K562 (cell line): Measurements from ENCODE around the gene COX7A1. TPM values are rescaled to one million over a fixed set of nuclear protein-coding genes. Genes with fewer than 3 reads are reported as not detected.

Experiments
- ATF7 ChIP-seq: fragments of 450-650 bp; IDR thresholded peaks from 2 replicates; pipeline ENCODE4 v1.7.1; 2014; ENCODE audit warnings: mild to moderate bottlenecking, moderate library complexity
- BRCA1 ChIP-seq, 2 experiments: fragments of 450-650 bp in 1 of 2; sonication (generic) in 1 of 2; formaldehyde crosslinking in 1 of 2; IDR thresholded peaks; 2 replicates each; pipeline versions ENCODE4 v1.5.0 to v1.6.1; 2017 to 2020; ENCODE audit warnings: mild to moderate bottlenecking in 1 of 2, missing genetic modification reagents in 1 of 2
- DACH1 ChIP-seq: fragments of 450-650 bp; IDR thresholded peaks from 2 replicates; pipeline ENCODE4 v1.6.1; 2018; ENCODE audit not compliant: partially characterized antibody
- FOXJ2 ChIP-seq: fragments of 200-800 bp; sonication (Bioruptor generic); IDR thresholded peaks from 2 replicates; pipeline ENCODE4 v1.6.1; 2016; ENCODE audit warnings: missing genetic modification characterization, missing compliant biosample characterization
- HDAC1 ChIP-seq, 2 experiments: fragments of 450-650 bp; IDR thresholded peaks; 2 replicates each; pipeline ENCODE4 v1.6.1; 2016 to 2017; ENCODE audit warnings: inconsistent platforms in 1 of 2, mild to moderate bottlenecking in 1 of 2, moderate library complexity in 1 of 2
- KLF16 ChIP-seq: IDR thresholded peaks from 2 replicates; pipeline ENCODE4 v1.6.1; 2016; ENCODE audit warnings: antibody characterized with exemption
- MBD2 ChIP-seq: sonication (generic); IDR thresholded peaks from 2 replicates; pipeline ENCODE4 v1.6.1; 2016; ENCODE audit warnings: low read depth, borderline replicate concordance
- NCOR1 ChIP-seq: fragments of 450-650 bp; IDR thresholded peaks from 2 replicates; pipeline ENCODE4 v1.6.1; 2016; ENCODE audit warnings: mild to moderate bottlenecking, moderate library complexity
- POLR2B ChIP-seq: fragments of 450-650 bp; IDR thresholded peaks from 2 replicates; pipeline ENCODE4 v1.6.1; 2018; ENCODE audit warnings: low read depth; ENCODE audit not compliant: partially characterized antibody
- PRMT5 ChIP-seq: sonication (generic); formaldehyde crosslinking; IDR thresholded peaks from 2 replicates; pipeline ENCODE4 v1.5.0; 2020; ENCODE audit warnings: missing genetic modification reagents
- RBM25 ChIP-seq: fragments of 200-400 bp; formaldehyde crosslinking; IDR thresholded peaks from 2 replicates; pipeline ENCODE4 v1.6.1; 2018; ENCODE audit warnings: low read length, low read depth, moderate library complexity; ENCODE audit not compliant: severe bottlenecking
- SREBF1 ChIP-seq: fragments of 150-350 bp; IDR thresholded peaks from 2 replicates; pipeline ENCODE4 v1.6.1; 2014; ENCODE audit warnings: antibody characterized with exemption, low read depth, low read length, borderline replicate concordance
- SRF ChIP-seq, 2 experiments: fragments of 250-450, 450-650 bp in 1 of 2; sonication (Bioruptor Pico) in 1 of 2; sonication (generic) in 1 of 2; formaldehyde crosslinking; IDR thresholded peaks; 2 replicates each; pipeline versions ENCODE4 v1.5.0 to v1.5.1; 2020 to 2022; ENCODE audit warnings: mild to moderate bottlenecking in 1 of 2, missing genetic modification reagents in 1 of 2
- TAF1 ChIP-seq: IDR thresholded peaks from 2 replicates; pipeline ENCODE4 v1.6.1; 2011; ENCODE audit warnings: mild to moderate bottlenecking, low read length, moderate library complexity; ENCODE audit not compliant: insufficient read depth, control insufficient read depth, severe bottlenecking; ENCODE audit errors: extremely low read depth
- ZNF668 ChIP-seq: fragments of 250-450 bp; sonication (Bioruptor Pico); IDR thresholded peaks from 2 replicates; pipeline ENCODE4 v1.8.0; 2022; ENCODE audit warnings: mild to moderate bottlenecking, inconsistent platforms
- polyA plus RNA-seq, 8 experiments: library from polyadenylated mRNA; depleted of rRNA in 4 of 8; stranded (reverse) in 5 of 8; unstranded in 3 of 8; fragments of >200 nt; fragmentation: Nextera tagmentation in 2 of 8; fragmentation: Illumina TruSeq in 1 of 8; extraction: Ambion mirVana in 2 of 8; extraction: Trizol in 1 of 8; gene quantifications; 2 replicates each; pipeline versions ENCODE4 v1.2.1 to v1.2.3, GENCODE V29; 2011 to 2014; ENCODE audit warnings: inconsistent platforms in 1 of 8, missing spikeins in 1 of 8
- total RNA-seq, 7 experiments: library from RNA; depleted of rRNA in 6 of 7; stranded (reverse); fragments of >200 nt in 6 of 7; fragmentation: Illumina TruSeq in 2 of 7; extraction: Trizol in 2 of 7; gene quantifications; 2 replicates each; pipeline versions ENCODE4 v1.2.1 to v1.2.3, GENCODE V29; 2011 to 2021; ENCODE audit warnings: low replicate concordance in 1 of 7
- TF ChIP-seq, protein P1 (sequence below), 2 experiments: fragments of 250-450 bp in 1 of 2; fragments of 450-650 bp in 1 of 2; sonication (Bioruptor Pico) in 1 of 2; IDR thresholded peaks; 2 replicates each; pipeline versions ENCODE4 v1.6.1 to v1.8.0; 2016 to 2021; ENCODE audit warnings: mild to moderate bottlenecking in 2 of 2, moderate library complexity in 2 of 2, missing compliant biosample characterization in 1 of 2, missing genetic modification characterization in 1 of 2
- TF ChIP-seq, protein P2 (sequence below), 2 experiments: fragments of 450-650 bp in 1 of 2; sonication (generic) in 1 of 2; formaldehyde crosslinking in 1 of 2; IDR thresholded peaks in 1 of 2; conservative IDR thresholded peaks in 1 of 2; 2 replicates each; pipeline versions ENCODE4 v1.6.1 to v1.8.1; 2016 to 2023; ENCODE audit warnings: mild to moderate bottlenecking in 2 of 2, moderate library complexity in 2 of 2, inconsistent platforms in 1 of 2, missing genetic modification reagents in 1 of 2
- TF ChIP-seq, protein P3 (sequence below): fragments of 250-450 bp; sonication (Bioruptor Pico); IDR thresholded peaks from 2 replicates; pipeline ENCODE4 v1.4.0; 2020; ENCODE audit warnings: mild to moderate bottlenecking
- TF ChIP-seq, protein P4 (sequence below): fragments of 450-650 bp; IDR thresholded peaks from 2 replicates; pipeline ENCODE4 v1.6.1; 2017; ENCODE audit warnings: antibody characterized with exemption, mild to moderate bottlenecking

The COX7A1 gene
- total and polyA plus RNA-seq, 9 of the 15 experiments (the other 6 are each of a cell fraction or from before 2014, with no cell fraction given), result 0.08 TPM; not detected in 8

DNA sequence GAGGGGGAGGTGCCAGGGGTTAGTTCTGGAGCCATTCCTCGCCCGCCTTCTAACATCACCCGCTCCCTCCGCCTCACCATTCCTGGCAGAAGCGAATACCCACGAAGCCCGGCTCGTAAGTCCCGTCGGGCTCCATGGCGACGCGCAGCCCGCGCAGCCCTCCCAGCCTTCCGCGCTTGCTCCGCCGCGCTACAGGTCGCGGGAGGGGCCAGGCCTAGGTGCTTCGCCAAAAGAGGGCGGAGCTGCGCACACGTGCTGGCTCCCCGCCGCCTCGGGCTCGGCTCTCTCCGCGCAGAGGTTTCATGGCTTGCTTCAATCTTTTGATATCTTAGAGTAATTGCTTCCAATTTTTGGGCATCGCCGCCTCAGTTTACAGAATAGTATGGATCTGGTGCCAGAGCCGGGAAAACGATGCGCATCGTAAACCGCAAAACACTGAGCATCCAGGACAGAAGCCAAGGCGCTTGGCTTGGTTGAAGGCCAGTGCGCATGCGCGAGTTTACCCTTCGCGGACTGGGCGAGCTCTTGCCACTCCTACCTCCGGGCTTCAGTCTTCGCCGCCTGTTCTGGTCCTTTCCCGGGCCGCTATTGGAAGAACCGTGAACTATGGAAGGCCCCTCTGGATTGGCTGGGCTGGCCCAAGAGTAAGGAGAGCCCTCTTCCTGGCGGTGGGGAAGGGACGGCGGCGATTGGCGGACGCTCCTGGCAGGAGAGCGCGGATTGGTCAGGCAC lies 37.4 kb downstream of the COX7A1 start, which contains the start of gene POLR2I (continued):
- TF ChIP-seq HDAC1 (IDR thresholded peaks at IDR 0.05), result peak in 1 of 2 experiments; percentile 94; a peak in 2 of 4 replicates
- TF ChIP-seq, protein P1, sequence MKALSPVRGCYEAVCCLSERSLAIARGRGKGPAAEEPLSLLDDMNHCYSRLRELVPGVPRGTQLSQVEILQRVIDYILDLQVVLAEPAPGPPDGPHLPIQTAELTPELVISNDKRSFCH (CRISPR knock-in tag; IDR thresholded peaks at IDR 0.05), result no peak
- TF ChIP-seq, protein P1 (tag; IDR thresholded peaks at IDR 0.05), result peak; percentile 61; the same call in 1 of the 2 replicates
- 0 out of 2 replicates have a peak, but pooled peaks have one; percentile 8 for TF ChIP-seq SREBF1
- TF ChIP-seq RBM25, result no peak
- TF ChIP-seq ZNF668, result no peak
- TF ChIP-seq, protein P2, sequence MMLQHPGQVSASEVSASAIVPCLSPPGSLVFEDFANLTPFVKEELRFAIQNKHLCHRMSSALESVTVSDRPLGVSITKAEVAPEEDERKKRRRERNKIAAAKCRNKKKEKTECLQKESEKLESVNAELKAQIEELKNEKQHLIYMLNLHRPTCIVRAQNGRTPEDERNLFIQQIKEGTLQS (IDR thresholded peaks at IDR 0.05), result no peak
- TF ChIP-seq, protein P2 (CRISPR knock-in tag; conservative IDR thresholded peaks at IDR 0.05), result peak; percentile 37; the same call in 1 of the 2 replicates
- no peak for TF ChIP-seq POLR2B
- peak; percentile 45 for TF ChIP-seq TAF1
- TF ChIP-seq NCOR1, result no peak
- TF ChIP-seq, protein P3, sequence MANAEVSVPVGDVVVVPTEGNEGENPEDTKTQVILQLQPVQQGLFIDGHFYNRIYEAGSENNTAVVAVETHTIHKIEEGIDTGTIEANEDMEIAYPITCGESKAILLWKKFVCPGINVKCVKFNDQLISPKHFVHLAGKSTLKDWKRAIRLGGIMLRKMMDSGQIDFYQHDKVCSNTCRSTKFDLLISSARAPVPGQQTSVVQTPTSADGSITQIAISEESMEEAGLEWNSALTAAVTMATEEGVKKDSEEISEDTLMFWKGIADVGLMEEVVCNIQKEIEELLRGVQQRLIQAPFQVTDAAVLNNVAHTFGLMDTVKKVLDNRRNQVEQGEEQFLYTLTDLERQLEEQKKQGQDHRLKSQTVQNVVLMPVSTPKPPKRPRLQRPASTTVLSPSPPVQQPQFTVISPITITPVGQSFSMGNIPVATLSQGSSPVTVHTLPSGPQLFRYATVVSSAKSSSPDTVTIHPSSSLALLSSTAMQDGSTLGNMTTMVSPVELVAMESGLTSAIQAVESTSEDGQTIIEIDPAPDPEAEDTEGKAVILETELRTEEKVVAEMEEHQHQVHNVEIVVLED, result peak; percentile 47; the same call in 1 of the 2 replicates
- TF ChIP-seq KLF16, result peak; percentile 76
- peak; percentile 92 for TF ChIP-seq MBD2
- 0 out of 4 replicates have a peak, but pooled peaks of 1 of the 2 experiments have one; percentile 11 for TF ChIP-seq SRF (CRISPR knock-in tag; IDR thresholded peaks at IDR 0.05)
- TF ChIP-seq FOXJ2 (tag), result 0 out of 2 replicates have a peak, but pooled peaks have one; percentile 65
- no peak for TF ChIP-seq DACH1
- TF ChIP-seq, protein P4, sequence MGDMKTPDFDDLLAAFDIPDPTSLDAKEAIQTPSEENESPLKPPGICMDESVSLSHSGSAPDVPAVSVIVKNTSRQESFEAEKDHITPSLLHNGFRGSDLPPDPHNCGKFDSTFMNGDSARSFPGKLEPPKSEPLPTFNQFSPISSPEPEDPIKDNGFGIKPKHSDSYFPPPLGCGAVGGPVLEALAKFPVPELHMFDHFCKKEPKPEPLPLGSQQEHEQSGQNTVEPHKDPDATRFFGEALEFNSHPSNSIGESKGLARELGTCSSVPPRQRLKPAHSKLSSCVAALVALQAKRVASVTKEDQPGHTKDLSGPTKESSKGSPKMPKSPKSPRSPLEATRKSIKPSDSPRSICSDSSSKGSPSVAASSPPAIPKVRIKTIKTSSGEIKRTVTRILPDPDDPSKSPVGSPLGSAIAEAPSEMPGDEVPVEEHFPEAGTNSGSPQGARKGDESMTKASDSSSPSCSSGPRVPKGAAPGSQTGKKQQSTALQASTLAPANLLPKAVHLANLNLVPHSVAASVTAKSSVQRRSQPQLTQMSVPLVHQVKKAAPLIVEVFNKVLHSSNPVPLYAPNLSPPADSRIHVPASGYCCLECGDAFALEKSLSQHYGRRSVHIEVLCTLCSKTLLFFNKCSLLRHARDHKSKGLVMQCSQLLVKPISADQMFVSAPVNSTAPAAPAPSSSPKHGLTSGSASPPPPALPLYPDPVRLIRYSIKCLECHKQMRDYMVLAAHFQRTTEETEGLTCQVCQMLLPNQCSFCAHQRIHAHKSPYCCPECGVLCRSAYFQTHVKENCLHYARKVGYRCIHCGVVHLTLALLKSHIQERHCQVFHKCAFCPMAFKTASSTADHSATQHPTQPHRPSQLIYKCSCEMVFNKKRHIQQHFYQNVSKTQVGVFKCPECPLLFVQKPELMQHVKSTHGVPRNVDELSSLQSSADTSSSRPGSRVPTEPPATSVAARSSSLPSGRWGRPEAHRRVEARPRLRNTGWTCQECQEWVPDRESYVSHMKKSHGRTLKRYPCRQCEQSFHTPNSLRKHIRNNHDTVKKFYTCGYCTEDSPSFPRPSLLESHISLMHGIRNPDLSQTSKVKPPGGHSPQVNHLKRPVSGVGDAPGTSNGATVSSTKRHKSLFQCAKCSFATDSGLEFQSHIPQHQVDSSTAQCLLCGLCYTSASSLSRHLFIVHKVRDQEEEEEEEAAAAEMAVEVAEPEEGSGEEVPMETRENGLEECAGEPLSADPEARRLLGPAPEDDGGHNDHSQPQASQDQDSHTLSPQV, result no peak; the same call in none of the 2 replicates
- no peak for TF ChIP-seq PRMT5 (CRISPR knock-in tag)
- TF ChIP-seq BRCA1 (IDR thresholded peaks at IDR 0.05), result no peak
- TF ChIP-seq BRCA1 (CRISPR knock-in tag; IDR thresholded peaks at IDR 0.05), result no peak
- TF ChIP-seq ATF7, result 0 out of 2 replicates have a peak, but pooled peaks have one; percentile 62
